Sigmoid colon (tissue), 7 donors: ENCODE results near the gene CORO2B. TPM values are rescaled to one million over a fixed set of nuclear protein-coding genes. Genes with fewer than 3 reads are reported as not detected.

ENCODE experiments used
- DNase-seq: peaks from one replicate; pipeline ENCODE4 v3.0.0-alpha.2; 2019
- H3K27ac ChIP-seq, 4 donors: fragments of 200-600 bp; sonication (generic); one replicate each; pipeline ENCODE4 v1.5.1; 2016 to 2019; ENCODE audit warnings: mild to moderate bottlenecking in 1 of 4
- H3K27me3 ChIP-seq, 3 donors: fragments of 200-600 bp; sonication (generic); one replicate each; pipeline ENCODE4 v1.5.1; 2019; ENCODE audit warnings: mild to moderate bottlenecking in 1 of 3
- H3K36me3 ChIP-seq, 4 donors: fragments of 200-600 bp; sonication (generic); one replicate each; pipeline ENCODE4 v1.5.1; 2016 to 2019
- H3K4me1 ChIP-seq, 4 donors: fragments of 200-600 bp; sonication (generic); one replicate each; pipeline ENCODE4 v1.5.1; 2017 to 2019
- H3K4me3 ChIP-seq, 4 donors: fragments of 200-600 bp; sonication (generic); one replicate each; pipeline ENCODE4 v1.5.1; 2017 to 2019; ENCODE audit warnings: mild to moderate bottlenecking in 2 of 4, moderate library complexity in 1 of 4
- H3K9me3 ChIP-seq, 4 donors: fragments of 200-600 bp in 3 of 4; sonication (generic) in 3 of 4; one replicate each; pipeline versions ENCODE4 v1.5.1 to v1.6.1; 2013 to 2019
- EP300 ChIP-seq, 4 donors: sonication (generic); formaldehyde crosslinking; IDR thresholded peaks; one replicate each; pipeline ENCODE4 v1.6.1; 2017; ENCODE audit warnings: antibody characterized with exemption in 4 of 4
- POLR2A ChIP-seq, 2 donors: fragments of 450-650 bp; IDR thresholded peaks; one replicate each; pipeline ENCODE4 v1.6.1; 2016; ENCODE audit warnings: antibody characterized with exemption in 2 of 2, mild to moderate bottlenecking in 2 of 2, moderate library complexity in 2 of 2
- POLR2AphosphoS5 ChIP-seq, 4 donors: sonication (generic); formaldehyde crosslinking; IDR thresholded peaks; one replicate each; pipeline ENCODE4 v1.6.1; 2017; ENCODE audit warnings: antibody characterized with exemption in 4 of 4
- WGBS, 2 donors: extraction: QIAGEN DNeasy Blood & Tissue Kit; methylation state at CpG; one replicate each; pipeline ENCODE4 v1.1.7; 2013; 5-methylcytosine and 5-hydroxymethylcytosine counted together
- intact Hi-C: fragments of 100-400 bp; cut with DNase I; formaldehyde crosslinking; loops from one replicate; pipeline ENCODE4 v1.15.1; 2023
- polyA plus RNA-seq, 3 donors: library from polyadenylated mRNA; stranded (reverse); fragments of 200-250 nt; gene quantifications; one replicate each; pipeline ENCODE4 v1.2.3, GENCODE V29; 2013
- total RNA-seq, 4 donors: library from RNA; depleted of rRNA; stranded (reverse); fragments of >200 nt; gene quantifications; one replicate each; pipeline ENCODE4 v1.1.0, GENCODE V29; 2016
- TF ChIP-seq, protein P1 (sequence below), 4 experiments: fragments of 450-650 bp in 3 of 4; fragments of 200-600 bp in 1 of 4; IDR thresholded peaks; one replicate each; pipeline ENCODE4 v1.5.1; 2016 to 2019; ENCODE audit warnings: antibody characterized with exemption in 4 of 4, mild to moderate bottlenecking in 3 of 4, moderate library complexity in 2 of 4
- donor health status: healthy with polysubstance abuse.
- donor health status: Bipolar disorder and iron deficiency.
- donor health status: healthy.

The CORO2B gene
- total and polyA plus RNA-seq, 7 donors: 0.46 to 3.9 (median 3.1) TPM

DNA sequence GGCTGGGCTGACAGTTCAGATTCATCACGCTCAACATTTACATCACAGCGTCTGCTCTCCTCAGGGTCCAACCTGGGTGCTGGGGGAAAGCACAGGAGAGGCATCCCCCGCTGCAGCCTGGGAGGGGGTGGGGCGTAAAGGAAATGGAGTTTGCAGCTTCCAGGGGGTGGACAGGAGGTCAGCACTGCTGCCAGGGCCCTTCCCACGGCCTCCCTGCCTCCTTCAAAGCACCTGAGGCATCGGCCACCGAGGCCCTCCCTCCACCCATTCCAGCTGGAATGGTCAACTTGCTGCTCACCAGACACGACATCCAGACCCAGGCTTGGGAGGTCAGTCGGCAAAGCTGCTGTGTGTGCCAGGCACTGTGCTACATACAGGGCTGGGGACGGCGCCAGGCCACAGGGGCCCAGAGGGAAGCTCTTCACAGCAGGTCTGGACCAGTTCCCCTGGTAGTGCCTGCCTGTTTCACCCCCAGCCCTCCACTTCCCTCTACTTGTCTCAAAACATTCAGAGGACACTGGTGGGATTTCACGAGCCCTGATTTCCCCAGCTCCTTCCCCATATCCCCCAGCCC, 121.2 kb downstream of the CORO2B start:
- TF ChIP-seq EP300 (IDR thresholded peaks at IDR 0.05) (no peak), POLR2A (IDR thresholded peaks at IDR 0.05) (no peak), POLR2AphosphoS5 (IDR thresholded peaks at IDR 0.05) (no peak)
- TF ChIP-seq, protein P1, sequence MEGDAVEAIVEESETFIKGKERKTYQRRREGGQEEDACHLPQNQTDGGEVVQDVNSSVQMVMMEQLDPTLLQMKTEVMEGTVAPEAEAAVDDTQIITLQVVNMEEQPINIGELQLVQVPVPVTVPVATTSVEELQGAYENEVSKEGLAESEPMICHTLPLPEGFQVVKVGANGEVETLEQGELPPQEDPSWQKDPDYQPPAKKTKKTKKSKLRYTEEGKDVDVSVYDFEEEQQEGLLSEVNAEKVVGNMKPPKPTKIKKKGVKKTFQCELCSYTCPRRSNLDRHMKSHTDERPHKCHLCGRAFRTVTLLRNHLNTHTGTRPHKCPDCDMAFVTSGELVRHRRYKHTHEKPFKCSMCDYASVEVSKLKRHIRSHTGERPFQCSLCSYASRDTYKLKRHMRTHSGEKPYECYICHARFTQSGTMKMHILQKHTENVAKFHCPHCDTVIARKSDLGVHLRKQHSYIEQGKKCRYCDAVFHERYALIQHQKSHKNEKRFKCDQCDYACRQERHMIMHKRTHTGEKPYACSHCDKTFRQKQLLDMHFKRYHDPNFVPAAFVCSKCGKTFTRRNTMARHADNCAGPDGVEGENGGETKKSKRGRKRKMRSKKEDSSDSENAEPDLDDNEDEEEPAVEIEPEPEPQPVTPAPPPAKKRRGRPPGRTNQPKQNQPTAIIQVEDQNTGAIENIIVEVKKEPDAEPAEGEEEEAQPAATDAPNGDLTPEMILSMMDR (IDR thresholded peaks at IDR 0.05): no peak
- H3K27ac ChIP-seq: peak overlapping the region in 3 of 4 donors; percentile 10 to 73 (median 73)
- peak; percentile 67 for DNase-seq
- no peaks in the 10 kb centered on the region for H3K36me3 ChIP-seq
- H3K9me3 ChIP-seq: no peaks in the 10 kb centered on the region
- H3K4me1 ChIP-seq: peaks cover 0 to 17% (median 16%) of the 10 kb centered on the region in 4 donors
- intact Hi-C loops: no loop called here
- 76 to 79% methylated on average over 12 of the region's 12 CpGs for WGBS, 2 donors
- peak overlapping the region in 3 of 4 donors; percentile 9 to 30 (median 16) for H3K4me3 ChIP-seq
- H3K27me3 ChIP-seq: no peaks in the 10 kb centered on the region

DNA sequence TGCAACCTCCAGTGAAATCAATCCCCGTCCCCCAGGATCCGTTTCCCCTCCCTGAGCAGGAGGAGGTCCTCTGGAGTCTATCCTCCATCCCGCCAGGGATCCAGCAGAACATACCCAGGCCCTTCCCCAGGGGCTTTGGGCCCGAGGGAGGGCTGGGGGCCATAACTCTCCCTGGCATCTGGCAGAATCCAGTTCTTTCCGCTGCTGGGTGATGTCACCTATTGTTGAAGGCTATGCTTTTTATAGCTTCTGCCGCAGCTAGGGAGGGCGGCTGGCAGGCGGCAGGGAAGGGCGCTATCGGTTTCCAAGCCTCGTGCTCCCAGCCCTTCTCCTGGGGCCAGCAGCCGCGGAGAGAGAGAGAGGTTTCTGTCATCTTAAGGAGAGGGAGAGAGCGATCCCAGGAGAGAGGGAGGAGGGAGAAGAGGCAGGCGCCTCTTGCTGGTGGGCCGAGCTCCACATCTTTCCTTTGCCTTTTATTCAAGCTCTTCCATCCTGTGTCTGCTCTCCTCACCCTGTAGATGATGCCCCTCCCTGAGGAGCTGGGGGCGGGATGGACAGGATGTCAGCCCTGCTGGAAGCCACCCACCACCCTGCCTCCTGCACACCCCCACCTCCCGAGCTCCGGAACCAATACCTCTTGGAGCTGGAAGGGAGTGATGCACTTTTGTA, 121.8 kb downstream of the CORO2B start:
- DNase-seq: peak; percentile 86
- intact Hi-C loops: no loop called here
- H3K4me3 ChIP-seq: peak overlapping the region in 3 of 4 donors; percentile 9 to 30 (median 16)
- no peaks in the 10 kb centered on the region for H3K27me3 ChIP-seq
- peak overlapping the region in 3 of 4 donors; percentile 10 to 73 (median 73) for H3K27ac ChIP-seq
- 25 to 37% methylated on average over 19 of the region's 19 CpGs for WGBS, 2 donors
- H3K36me3 ChIP-seq: no peaks in the 10 kb centered on the region
- H3K4me1 ChIP-seq: peaks cover 0 to 17% (median 16%) of the 10 kb centered on the region in 4 donors
- TF ChIP-seq POLR2AphosphoS5 (IDR thresholded peaks at IDR 0.05) (peak in 3 of 4 donors; percentile 19 to 71 (median 44)), POLR2A (IDR thresholded peaks at IDR 0.05) (no peak), EP300 (IDR thresholded peaks at IDR 0.05) (peak in 2 of 4 donors; percentile 32 to 47)
- TF ChIP-seq, protein P1 (IDR thresholded peaks at IDR 0.05): no peak
- H3K9me3 ChIP-seq: no peaks in the 10 kb centered on the region

GRCh38 chr15:68701886-68702285, 123.1 kb downstream of the CORO2B start:
- Histone ChIP-seq H3K27ac (no peak overlapping the region), H3K4me1 (peaks cover 0 to 17% (median 16%) of the 10 kb centered on the region in 4 donors), H3K36me3 (no peaks in the 10 kb centered on the region), H3K4me3 (no peak overlapping the region), H3K27me3 (no peaks in the 10 kb centered on the region), H3K9me3 (no peaks in the 10 kb centered on the region)
- intact Hi-C loops: no loop called here
- no peak for DNase-seq
- 94 to 95% methylated on average over 6 of the region's 6 CpGs for WGBS, 2 donors
- TF ChIP-seq, protein P1 (IDR thresholded peaks at IDR 0.05): no peak
- no peak for TF ChIP-seq POLR2A (IDR thresholded peaks at IDR 0.05)
- no peak for TF ChIP-seq POLR2AphosphoS5 (IDR thresholded peaks at IDR 0.05)
- TF ChIP-seq EP300 (IDR thresholded peaks at IDR 0.05): no peak

GRCh38 chr15:68704496-68705021, 125.8 kb downstream of the CORO2B start:
- Histone ChIP-seq H3K4me3 (no peak overlapping the region), H3K36me3 (no peaks in the 10 kb centered on the region), H3K27me3 (no peaks in the 10 kb centered on the region), H3K4me1 (peaks cover 0 to 17% (median 16%) of the 10 kb centered on the region in 4 donors), H3K27ac (peak overlapping the region in 1 of 4 donors; percentile 38), H3K9me3 (no peaks in the 10 kb centered on the region)
- no peak for DNase-seq
- intact Hi-C loops: no loop called here
- TF ChIP-seq, protein P1 (IDR thresholded peaks at IDR 0.05): no peak
- no peak for TF ChIP-seq EP300 (IDR thresholded peaks at IDR 0.05)
- TF ChIP-seq POLR2A (IDR thresholded peaks at IDR 0.05): no peak
- no peak for TF ChIP-seq POLR2AphosphoS5 (IDR thresholded peaks at IDR 0.05)
- WGBS, 2 donors: 5 to 16% methylated on average over 6 of the region's 6 CpGs
